Measurements from ENCODE around the gene SLC38A2. TPM values are rescaled to one million over a fixed set of nuclear protein-coding genes. Genes with fewer than 3 reads are reported as not detected.
A peak's percentile ranks its signal among the peaks of the same experiment; 100 is the strongest.

The SLC38A2 gene
- 100 to 1,000 TPM; 368 to 440 (median 381) TPM for total RNA-seq

GRCh38 chr12:46372544-46373300, at the start of gene SLC38A2:
TSS of gene SLC38A2 (minus strand) at chr12:46372773. CDS start at chr12:46371293, 1,480 bp downstream.
- H3K4me3 ChIP-seq: peak within 1 kb of the TSS; percentile 72 to 99 (median 96)
- peak; percentile 95 to 99 for TF ChIP-seq POLR2A (IDR thresholded peaks at IDR 0.05)
- TF ChIP-seq, protein P1, sequence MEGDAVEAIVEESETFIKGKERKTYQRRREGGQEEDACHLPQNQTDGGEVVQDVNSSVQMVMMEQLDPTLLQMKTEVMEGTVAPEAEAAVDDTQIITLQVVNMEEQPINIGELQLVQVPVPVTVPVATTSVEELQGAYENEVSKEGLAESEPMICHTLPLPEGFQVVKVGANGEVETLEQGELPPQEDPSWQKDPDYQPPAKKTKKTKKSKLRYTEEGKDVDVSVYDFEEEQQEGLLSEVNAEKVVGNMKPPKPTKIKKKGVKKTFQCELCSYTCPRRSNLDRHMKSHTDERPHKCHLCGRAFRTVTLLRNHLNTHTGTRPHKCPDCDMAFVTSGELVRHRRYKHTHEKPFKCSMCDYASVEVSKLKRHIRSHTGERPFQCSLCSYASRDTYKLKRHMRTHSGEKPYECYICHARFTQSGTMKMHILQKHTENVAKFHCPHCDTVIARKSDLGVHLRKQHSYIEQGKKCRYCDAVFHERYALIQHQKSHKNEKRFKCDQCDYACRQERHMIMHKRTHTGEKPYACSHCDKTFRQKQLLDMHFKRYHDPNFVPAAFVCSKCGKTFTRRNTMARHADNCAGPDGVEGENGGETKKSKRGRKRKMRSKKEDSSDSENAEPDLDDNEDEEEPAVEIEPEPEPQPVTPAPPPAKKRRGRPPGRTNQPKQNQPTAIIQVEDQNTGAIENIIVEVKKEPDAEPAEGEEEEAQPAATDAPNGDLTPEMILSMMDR (IDR thresholded peaks at IDR 0.05): peak in 1 of 5 experiments; percentile 28
- TF ChIP-seq EP300 (IDR thresholded peaks at IDR 0.05): peak; percentile 74 to 100
- H3K27me3 ChIP-seq: no peaks in the 10 kb centered on the region
- DNase-seq (ENCODE audit: low spot score in 2 of 2): peak; percentile 95 to 98
- no peaks in the 10 kb centered on the region for H3K9me3 ChIP-seq
- peaks cover 0 to 35% (median 13%) of the 10 kb centered on the region in 3 donors for H3K36me3 ChIP-seq
- H3K27ac ChIP-seq: peak within 1 kb of the TSS; percentile 93 to 99 (median 96)
- 0% methylated on average over 43 to 48 of the region's 48 CpGs for WGBS, 2 donors
- peaks cover 0 to 36% (median 19%) of the 10 kb centered on the region in 4 donors for H3K4me1 ChIP-seq

- Histone ChIP-seq H3K36me3 (no peaks in the 10 kb centered on the region), H3K4me3 (no peak overlapping the region), H3K27ac (no peak overlapping the region), H3K9me3 (no peaks in the 10 kb centered on the region), H3K27me3 (no peaks in the 10 kb centered on the region), H3K4me1 (peaks cover 0 to 10% (median 2%) of the 10 kb centered on the region in 4 donors)
- TF ChIP-seq, protein P1 (IDR thresholded peaks at IDR 0.05): no peak
- TF ChIP-seq POLR2A (IDR thresholded peaks at IDR 0.05) (no peak), EP300 (IDR thresholded peaks at IDR 0.05) (no peak)
- no peak for DNase-seq (ENCODE audit: low spot score in 2 of 2)
- WGBS, 2 donors: 87 to 88% methylated on average over 1 of the region's 1 CpG
These were observed 47.1 kb upstream of the SLC38A2 start for GRCh38 chr12:46419675-46420074.

- 53 to 56% methylated on average over 4 of the region's 4 CpGs for WGBS, 2 donors
- Histone ChIP-seq H3K4me3 (no peak overlapping the region), H3K27me3 (no peaks in the 10 kb centered on the region), H3K36me3 (no peaks in the 10 kb centered on the region), H3K27ac (peak overlapping the region in 2 of 4 donors; percentile 38 to 53), H3K9me3 (no peaks in the 10 kb centered on the region), H3K4me1 (peaks cover 0 to 12% (median 2%) of the 10 kb centered on the region in 4 donors)
- no peak for DNase-seq (ENCODE audit: low spot score in 2 of 2)
- TF ChIP-seq EP300 (IDR thresholded peaks at IDR 0.05) (peak in 1 of 2 donors; percentile 45), POLR2A (IDR thresholded peaks at IDR 0.05) (no peak)
- TF ChIP-seq, protein P1 (IDR thresholded peaks at IDR 0.05): no peak
These were observed 43.0 kb upstream of the SLC38A2 start for GRCh38 chr12:46415552-46415951.

- no peak overlapping the region for H3K4me3 ChIP-seq
- WGBS, 2 donors: 64 to 73% methylated on average over 1 of the region's 1 CpG
- peaks cover 0 to 18% (median 2%) of the 10 kb centered on the region in 4 donors for H3K4me1 ChIP-seq
- TF ChIP-seq EP300 (IDR thresholded peaks at IDR 0.05) (no peak), POLR2A (IDR thresholded peaks at IDR 0.05) (no peak)
- TF ChIP-seq, protein P1 (IDR thresholded peaks at IDR 0.05): no peak
- no peaks in the 10 kb centered on the region for H3K27me3 ChIP-seq
- no peak overlapping the region for H3K27ac ChIP-seq
- H3K36me3 ChIP-seq: no peaks in the 10 kb centered on the region
- H3K9me3 ChIP-seq: no peaks in the 10 kb centered on the region
- DNase-seq (ENCODE audit: low spot score in 2 of 2): no peak
These were observed 42.2 kb upstream of the SLC38A2 start for GRCh38 chr12:46414591-46415268.

GRCh38 chr12:46413368-46413767, 40.8 kb upstream of the SLC38A2 start:
- WGBS, 2 donors: 43 to 54% methylated on average over 2 of the region's 2 CpGs
- peak overlapping the region in 1 of 4 donors; percentile 16 for H3K27ac ChIP-seq

More at GRCh38 chr12:46413368-46413767, 40.8 kb upstream of the SLC38A2 start:
- DNase-seq (ENCODE audit: low spot score in 2 of 2): no peak
- Histone ChIP-seq H3K36me3 (no peaks in the 10 kb centered on the region), H3K4me1 (peaks cover 0 to 23% (median 2%) of the 10 kb centered on the region in 4 donors), H3K4me3 (no peak overlapping the region), H3K9me3 (no peaks in the 10 kb centered on the region), H3K27me3 (no peaks in the 10 kb centered on the region)
- no peak for TF ChIP-seq POLR2A (IDR thresholded peaks at IDR 0.05)
- TF ChIP-seq, protein P1 (IDR thresholded peaks at IDR 0.05): no peak
- no peak for TF ChIP-seq EP300 (IDR thresholded peaks at IDR 0.05)

All from tibial nerve (tissue), 4 donors.